HG02588 (cell line): ENCODE data around the gene TFF2.

ENCODE experiments used
- ATAC-seq: cut with Tn5 transposase; IDR thresholded peaks from one replicate; pipeline ENCODE4 v1.9.1; 2021; ENCODE audit warnings: mild to moderate bottlenecking, moderate library complexity; ENCODE audit not compliant: unreplicated experiment

Gene TFF2

DNA sequence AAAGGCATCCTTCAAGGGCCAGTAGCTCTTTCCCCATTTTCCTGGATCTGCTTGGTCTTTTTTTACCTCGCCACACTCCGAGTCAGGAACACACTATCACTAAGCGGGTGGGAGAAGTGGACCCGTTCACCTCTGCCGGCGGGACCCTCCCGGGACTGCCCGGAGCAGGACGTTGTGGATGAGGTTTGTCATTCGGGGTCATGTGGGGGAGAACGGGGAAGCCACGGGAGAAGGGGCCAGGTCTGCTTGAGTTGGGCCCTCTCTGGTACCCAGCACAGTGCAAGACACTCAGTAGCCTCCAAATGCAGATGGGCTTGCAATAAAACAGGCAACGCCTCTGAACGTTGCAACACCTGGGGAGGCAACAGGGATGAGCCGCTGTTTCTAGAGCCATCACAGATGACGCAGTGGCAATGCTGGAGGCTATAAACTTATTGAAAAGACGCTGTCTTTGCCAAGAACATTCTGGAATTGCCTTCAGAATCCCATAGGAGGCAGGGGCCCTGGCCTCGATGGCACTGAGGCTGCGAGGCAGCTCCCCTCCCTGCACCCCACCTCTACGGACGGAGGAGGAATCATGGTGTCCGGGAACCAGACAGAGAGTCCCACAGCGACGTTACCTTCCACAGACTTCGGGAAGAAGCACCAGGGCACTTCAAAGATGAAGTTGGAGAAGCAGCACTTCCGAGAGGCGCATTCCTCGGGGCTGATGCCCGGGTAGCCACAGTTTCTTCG is 3.8 kb downstream of the TFF2 start:
- ATAC-seq, result no peak

DNA sequence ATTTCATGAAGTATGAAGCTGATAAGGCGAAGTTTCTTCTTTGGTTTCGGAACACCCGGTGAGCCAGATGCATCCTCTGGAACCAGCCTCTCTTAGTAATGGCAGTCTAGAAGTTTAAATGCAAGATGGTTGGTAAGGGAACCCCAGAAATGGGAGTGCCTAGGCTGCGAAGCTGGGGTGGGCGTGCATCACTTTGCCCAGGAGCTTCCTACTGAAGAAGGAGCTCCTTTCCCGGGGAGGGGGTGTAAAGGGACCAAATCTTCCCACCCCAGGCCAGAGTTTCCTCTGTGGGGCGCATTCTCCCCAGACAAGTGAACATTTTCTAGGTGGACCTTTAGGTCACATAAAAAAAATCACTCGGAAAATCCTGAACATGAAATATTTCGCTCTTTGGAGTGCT is 4.4 kb downstream of the TFF2 start:
- ATAC-seq, result no peak

DNA sequence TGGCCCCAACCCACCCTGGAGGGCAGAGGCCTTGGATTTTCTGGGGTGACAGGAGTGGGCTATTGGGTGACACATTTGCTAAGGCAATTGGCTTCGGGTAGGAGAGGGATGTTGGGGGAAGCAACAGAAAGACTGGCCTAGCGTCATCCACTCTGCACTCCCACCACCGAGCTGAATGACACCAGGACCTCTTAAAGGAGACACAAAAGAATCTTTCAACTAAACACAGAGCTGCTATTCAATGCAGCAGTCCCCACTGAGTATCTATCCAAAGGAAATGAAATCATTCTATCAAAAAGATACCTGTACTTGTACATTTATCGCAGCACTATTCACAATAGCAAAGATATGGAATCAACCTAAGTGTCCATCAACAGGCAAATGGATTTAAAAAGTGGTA is 6.2 kb downstream of the TFF2 start:
- no peak for ATAC-seq

GRCh38 chr21:42343963-42344510 is 6.8 kb downstream of the TFF2 start:
- ATAC-seq, result no peak

GRCh38 chr21:42343556-42343955 is 7.2 kb downstream of the TFF2 start:
- no peak for ATAC-seq

GRCh38 chr21:42343101-42343500 is 7.7 kb downstream of the TFF2 start:
- no peak for ATAC-seq

GRCh38 chr21:42341776-42342542 is 8.8 kb downstream of the TFF2 start:
- ATAC-seq, result no peak

DNA sequence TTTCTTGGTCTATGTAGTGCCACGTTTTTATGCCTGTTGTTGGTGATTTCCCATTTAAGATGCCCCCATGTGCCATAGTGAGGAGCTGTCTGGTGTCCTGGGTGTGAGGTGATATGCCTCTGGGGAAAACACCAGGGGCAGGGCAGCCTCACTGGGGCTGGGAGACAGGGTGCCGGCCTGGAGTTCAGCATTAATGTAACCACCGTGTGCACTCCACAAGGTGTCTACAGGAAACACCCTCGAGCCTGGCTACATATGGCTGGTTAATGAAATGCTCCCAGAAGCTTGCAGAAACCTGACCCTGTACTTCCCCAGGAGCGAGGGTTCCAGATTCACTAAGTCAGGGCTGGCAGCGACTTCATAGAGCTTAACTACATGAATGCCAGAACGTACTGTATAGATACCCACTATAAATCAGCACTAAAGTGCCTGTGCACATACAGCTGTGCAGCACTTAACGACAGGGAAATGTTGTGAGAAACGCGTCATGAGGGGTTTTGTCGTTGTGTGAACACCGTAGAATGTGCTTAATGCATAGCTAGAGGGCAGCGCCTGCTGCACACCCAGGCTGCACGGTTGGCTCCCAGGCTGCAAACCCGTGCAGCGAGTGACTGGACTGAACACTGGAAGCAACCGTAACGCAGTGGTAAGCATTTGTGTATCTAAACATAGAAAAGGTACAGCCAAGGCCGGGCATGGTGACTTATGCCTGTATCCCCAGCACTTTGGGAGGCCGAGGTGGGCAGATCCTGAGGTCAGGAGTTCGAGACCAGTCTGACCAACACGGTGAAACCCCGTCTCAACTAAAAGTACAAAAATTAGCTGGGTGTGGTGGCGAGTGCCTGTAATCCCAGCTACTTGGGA is 10.4 kb downstream of the TFF2 start:
- ATAC-seq, result no peak

- no peak for ATAC-seq
Measured at GRCh38 chr21:42338729-42339715, 11.8 kb downstream of the TFF2 start.

- ATAC-seq, result no peak
Measured at GRCh38 chr21:42337830-42338728, 12.7 kb downstream of the TFF2 start.

DNA sequence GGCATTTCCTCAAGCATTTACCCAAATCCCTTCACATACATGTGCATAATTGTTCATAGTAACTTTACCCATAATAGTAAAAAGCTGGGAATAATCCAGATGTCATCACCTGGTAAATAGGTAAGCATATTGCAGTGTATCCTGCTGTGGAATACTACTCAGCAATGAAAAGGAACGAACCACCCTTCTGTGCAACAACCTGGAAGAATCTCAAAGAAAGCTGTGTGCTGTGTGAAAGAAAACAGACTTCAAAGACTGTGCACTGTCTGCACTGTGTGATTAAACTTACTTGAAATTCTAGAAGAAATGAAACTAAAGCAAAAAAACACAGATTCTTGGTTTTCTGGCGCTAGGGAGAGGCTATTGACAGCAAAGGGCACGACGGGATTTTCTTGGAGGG is 13.5 kb downstream of the TFF2 start:
- no peak for ATAC-seq

GRCh38 chr21:42336054-42336453 is 14.7 kb downstream of the TFF2 start:
- no peak for ATAC-seq

- no peak for ATAC-seq
Measured at GRCh38 chr21:42332557-42333317, 18.1 kb downstream of the TFF2 start.

- ATAC-seq, result no peak
Measured at GRCh38 chr21:42331660-42332059, 19.1 kb downstream of the TFF2 start.

- ATAC-seq, result no peak
Measured at GRCh38 chr21:42330380-42331371, 20.1 kb downstream of the TFF2 start.

GRCh38 chr21:42324896-42325295 is 25.9 kb downstream of the TFF2 start:
- ATAC-seq, result no peak

GRCh38 chr21:42321845-42322244 is 28.9 kb downstream of the TFF2 start:
- no peak for ATAC-seq
